HEK293T (cell line): ENCODE measurements around the gene STK16.

Experiments
- CTCF ChIA-PET: fragments of 350-600 bp; formaldehyde crosslinking; extraction: SDS; loops from one replicate; lab custom pipeline; 2021; ENCODE audit warnings: antibody characterized with exemption, inconsistent platforms; lab: Yijun Ruan, JAX
- POLR2A ChIA-PET: fragments of 350-600 bp; formaldehyde crosslinking; extraction: SDS; loops from one replicate; lab custom pipeline; 2020; ENCODE audit warnings: antibody characterized with exemption, inconsistent platforms; lab: Yijun Ruan, JAX
- DNase-seq: peaks from one replicate; pipeline ENCODE4 v3.0.0; 2012; ENCODE audit warnings: mixed read lengths; ENCODE audit errors: extremely low spot score
- ARNT ChIP-seq: fragments of 450-650 bp; IDR thresholded peaks from 2 replicates; pipeline ENCODE4 v1.6.1; 2017; ENCODE audit warnings: mild to moderate bottlenecking
- BHLHE40 ChIP-seq: fragments of 450-650 bp; IDR thresholded peaks from 2 replicates; pipeline ENCODE4 v1.6.1; 2016; ENCODE audit warnings: mild to moderate bottlenecking, moderate library complexity, borderline replicate concordance
- CTBP1 ChIP-seq: fragments of 450-650 bp; IDR thresholded peaks from 2 replicates; pipeline ENCODE4 v1.6.1; 2016; ENCODE audit warnings: borderline replicate concordance
- ELF4 ChIP-seq: fragments of 450-650 bp; IDR thresholded peaks from 2 replicates; pipeline ENCODE4 v1.6.1; 2017; ENCODE audit warnings: antibody characterized with exemption
- FOXA1 ChIP-seq: fragments of 450-650 bp; IDR thresholded peaks from 2 replicates; pipeline ENCODE4 v1.6.1; 2016; ENCODE audit warnings: mild to moderate bottlenecking
- FOXK2 ChIP-seq: fragments of 450-650 bp; IDR thresholded peaks from 2 replicates; pipeline ENCODE4 v1.6.1; 2016; ENCODE audit warnings: mild to moderate bottlenecking
- FOXM1 ChIP-seq: fragments of 450-650 bp; IDR thresholded peaks from 2 replicates; pipeline ENCODE4 v1.6.1; 2017; ENCODE audit warnings: mild to moderate bottlenecking, borderline replicate concordance
- HDGF ChIP-seq: fragments of 450-650 bp; IDR thresholded peaks from 2 replicates; pipeline ENCODE4 v1.6.1; 2017; ENCODE audit warnings: antibody characterized with exemption, borderline replicate concordance
- L3MBTL2 ChIP-seq: fragments of 450-650 bp; conservative IDR thresholded peaks from 2 replicates; pipeline ENCODE4 v1.6.1; 2016; ENCODE audit warnings: mild to moderate bottlenecking
- LEF1 ChIP-seq: fragments of 450-650 bp; IDR thresholded peaks from 2 replicates; pipeline ENCODE4 v1.6.1; 2017; ENCODE audit warnings: mild to moderate bottlenecking, borderline replicate concordance
- NFRKB ChIP-seq: fragments of 450-650 bp; IDR thresholded peaks from 2 replicates; pipeline ENCODE4 v1.6.1; 2016; ENCODE audit warnings: mild to moderate bottlenecking, moderate library complexity
- PKNOX1 ChIP-seq: fragments of 450-650 bp; IDR thresholded peaks from 2 replicates; pipeline ENCODE4 v1.6.1; 2016
- SP1 ChIP-seq: fragments of 450-650 bp; IDR thresholded peaks from 2 replicates; pipeline ENCODE4 v1.6.1; 2017
- SUZ12 ChIP-seq: fragments of 450-650 bp; IDR thresholded peaks from 2 replicates; pipeline ENCODE4 v1.6.1; 2016; ENCODE audit warnings: mild to moderate bottlenecking
- TARDBP ChIP-seq: fragments of 450-650 bp; IDR thresholded peaks from 2 replicates; pipeline ENCODE4 v1.6.1; 2016
- ZNF384 ChIP-seq: fragments of 450-650 bp; IDR thresholded peaks from 2 replicates; pipeline ENCODE4 v1.6.1; 2016

The STK16 gene

GRCh38 chr2:219266232-219266631, 21.0 kb downstream of the STK16 start:
- CTCF ChIA-PET = interaction anchor here (0.6 to 1.3 kb wide), 2 partner anchors 12 to 123 kb away, joined by 3 read pairs; no protein-coding TSS in a partner anchor
- TF ChIP-seq FOXM1 (no peak), LEF1 (no peak), FOXK2 (no peak), CTBP1 (no peak), HDGF (no peak), ELF4 (no peak), SP1 (no peak), ZNF384 (no peak)
- POLR2A ChIA-PET = interaction anchor here (1.5 kb wide), 1 partner anchor 13 kb away, joined by 3 read pairs; the partner anchor contains the start of gene DNAJB2
- DNase-seq = no peak

DNA sequence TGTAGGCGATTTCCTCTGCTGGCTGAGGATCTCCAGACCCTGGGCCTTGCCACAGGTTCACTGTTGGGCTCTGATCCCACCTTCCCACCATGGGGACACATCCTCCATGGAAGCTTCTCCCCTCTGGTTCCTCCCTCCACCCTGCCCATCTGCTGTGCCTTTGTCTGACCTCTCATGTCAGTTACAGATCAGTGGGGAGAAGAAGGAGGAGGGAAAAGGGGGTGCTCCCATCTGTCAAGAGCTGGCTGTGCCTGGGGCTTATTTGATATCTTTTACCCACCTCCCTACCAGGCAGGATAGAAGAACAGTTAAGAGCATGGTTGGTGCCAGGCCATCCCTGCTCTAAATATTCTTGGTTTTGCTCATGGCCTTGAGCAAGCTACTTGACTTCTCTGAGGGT, 21.6 kb downstream of the STK16 start:
- no peak for DNase-seq
- ChIA-PET CTCF (interaction anchor here (1.0 to 1.3 kb wide), 2 partner anchors 11 to 28 kb away, joined by 3 read pairs; no protein-coding TSS in a partner anchor), POLR2A (interaction anchor here (1.5 kb wide), 1 partner anchor 12 kb away, joined by 3 read pairs; the partner anchor contains the start of gene DNAJB2)
- TF ChIP-seq PKNOX1 = no peak
- no peak for TF ChIP-seq HDGF
- TF ChIP-seq SP1 = no peak
- TF ChIP-seq FOXA1 = no peak
- TF ChIP-seq L3MBTL2 = no peak
- no peak for TF ChIP-seq SUZ12
- TF ChIP-seq BHLHE40 = no peak
- no peak for TF ChIP-seq NFRKB
- TF ChIP-seq ELF4 = no peak

DNA sequence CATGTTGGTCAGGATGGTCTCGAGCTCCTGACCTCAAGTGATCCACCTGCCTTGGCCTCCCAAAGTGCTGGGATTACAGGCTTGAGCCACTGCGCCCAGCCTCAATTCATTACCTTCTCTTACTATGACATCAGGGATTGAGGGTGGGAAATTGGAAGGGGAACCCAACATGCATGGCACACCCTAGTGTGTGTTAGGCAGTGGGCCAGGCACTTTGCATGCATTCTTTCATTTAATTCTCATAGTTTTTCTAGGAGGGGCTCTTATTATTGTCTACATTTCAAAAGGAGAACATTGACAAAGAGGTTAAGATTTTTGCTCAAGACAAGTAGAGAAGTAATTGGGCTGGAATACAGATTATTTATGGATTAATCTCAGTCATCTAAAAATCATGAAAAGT, 23.0 kb downstream of the STK16 start:
- ChIA-PET POLR2A (no interaction called here), CTCF (interaction anchor here (1.2 kb wide), 1 partner anchor 9 kb away, joined by 3 read pairs; no protein-coding TSS in a partner anchor)
- DNase-seq = no peak
- no peak for TF ChIP-seq SUZ12
- no peak for TF ChIP-seq FOXK2
- TF ChIP-seq TARDBP = no peak
- TF ChIP-seq BHLHE40 = no peak
- TF ChIP-seq L3MBTL2 = no peak
- TF ChIP-seq LEF1 = no peak
- no peak for TF ChIP-seq PKNOX1
- no peak for TF ChIP-seq ARNT
- TF ChIP-seq ELF4 = no peak
- TF ChIP-seq CTBP1 = no peak
- TF ChIP-seq FOXA1 = no peak
- no peak for TF ChIP-seq FOXM1

DNA sequence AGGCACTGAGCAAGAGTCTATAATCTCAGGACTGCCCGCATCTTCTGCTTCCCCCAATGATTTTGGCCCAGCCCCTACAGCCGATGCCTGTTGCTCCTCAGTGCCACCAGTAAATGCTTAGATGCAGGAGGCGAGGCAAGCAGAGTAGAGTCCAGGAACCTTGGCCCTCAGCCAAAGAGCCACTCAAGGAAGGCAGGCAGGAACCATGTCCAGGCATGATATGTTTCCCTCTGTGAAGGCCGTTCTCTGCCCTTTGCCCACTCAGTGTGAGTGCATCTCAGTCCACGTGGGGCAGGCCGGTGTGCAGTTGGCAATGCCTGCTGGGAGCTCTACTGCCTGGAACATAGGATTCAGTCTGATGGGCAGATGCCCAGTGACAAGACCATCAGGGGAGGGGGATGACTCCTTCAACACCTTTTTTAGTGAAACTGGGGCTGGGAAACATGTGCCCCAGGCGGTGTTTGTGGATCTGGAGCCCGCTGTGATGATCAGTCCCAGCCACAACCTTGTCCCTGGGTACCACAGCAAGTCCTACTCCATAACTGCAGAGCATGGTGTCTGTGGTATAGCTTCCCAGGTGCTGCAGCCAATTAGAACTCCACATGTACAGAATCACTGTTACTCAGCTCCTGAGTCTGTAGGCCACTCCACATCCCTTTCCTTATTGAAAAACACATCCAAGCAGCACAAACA, 24.2 kb downstream of the STK16 start:
- ChIA-PET CTCF (interaction anchor here (0.7 kb wide), 1 partner anchor 160 kb away, joined by 4 read pairs; no protein-coding TSS in a partner anchor), POLR2A (interaction anchor here (1.0 kb wide), 1 partner anchor 20 kb away, joined by 3 read pairs; no protein-coding TSS in a partner anchor)
- no peak for TF ChIP-seq ELF4
- no peak for TF ChIP-seq TARDBP
- no peak for TF ChIP-seq ARNT
- no peak for TF ChIP-seq FOXA1
- TF ChIP-seq L3MBTL2 = no peak
- TF ChIP-seq CTBP1 = no peak
- no peak for TF ChIP-seq BHLHE40
- TF ChIP-seq PKNOX1 = no peak
- no peak for TF ChIP-seq FOXM1
- no peak for TF ChIP-seq NFRKB
- no peak for TF ChIP-seq FOXK2
- no peak for DNase-seq

DNA sequence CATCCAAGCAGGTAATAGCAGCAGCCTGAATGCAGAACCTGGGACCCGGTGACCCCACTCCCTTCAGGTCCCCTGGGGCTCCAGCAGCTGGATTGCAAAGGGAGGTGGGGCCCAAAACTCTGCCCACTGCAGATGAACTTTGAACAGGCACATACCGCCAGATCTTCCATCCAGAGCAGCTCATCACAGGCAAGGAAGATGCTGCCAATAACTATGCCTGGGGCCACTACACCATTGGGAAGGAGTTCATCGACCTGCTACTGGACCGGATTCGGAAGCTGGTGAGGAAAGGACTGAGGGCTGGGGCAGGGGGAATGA, 24.7 kb downstream of the STK16 start:
- DNase-seq = no peak
- POLR2A ChIA-PET = interaction anchor here (1.0 to 1.2 kb wide), 2 partner anchors 21 to 25 kb away, joined by 3 read pairs; partner anchors contain the start of genes GLB1L and STK16
- TF ChIP-seq ARNT (no peak), FOXM1 (no peak), LEF1 (no peak), SP1 (no peak), L3MBTL2 (no peak), BHLHE40 (no peak), NFRKB (no peak), HDGF (no peak), ELF4 (no peak), CTBP1 (no peak), ZNF384 (no peak), TARDBP (no peak), FOXK2 (no peak), SUZ12 (no peak), PKNOX1 (no peak), FOXA1 (no peak)
- CTCF ChIA-PET = no interaction called here
